DND-41 (cell line): ENCODE results near the gene RNF39.

Experiments used
- CTCF ChIP-seq: IDR thresholded peaks from 2 replicates; pipeline ENCODE4 v1.5.1; 2012; ENCODE audit warnings: borderline replicate concordance, low read length, moderate library complexity, mild to moderate bottlenecking; ENCODE audit not compliant: poor library complexity, severe bottlenecking; ENCODE audit errors: extremely low read depth
- EZH2 ChIP-seq: IDR thresholded peaks from 3 replicates; pipeline ENCODE4 v1.6.1; 2012; ENCODE audit warnings: borderline replicate concordance, low read depth, mild to moderate bottlenecking, moderate library complexity, low read length, inconsistent platforms; ENCODE audit not compliant: severe bottlenecking

GRCh38 chr6:30103872-30104179, 28.3 kb upstream of the RNF39 start:
- TF ChIP-seq CTCF (no peak), EZH2 (no peak)
